NCI-H2171 treated with DMSO at 0.1 percent for 48 hours (cell line): ENCODE measurements around the gene KRT76.
A peak's percentile ranks its signal among the peaks of the same experiment; 100 is the strongest.

Experiments used
- DNase-seq: peaks from one replicate; lab custom pipeline; 2025; lab: John Stamatoyannopoulos, UW

KRT76 gene

GRCh38 chr12:52776913-52777395 is at the start of gene KRT76:
Gene KRT76, minus strand, starts transcription at chr12:52777345. Its CDS starts 54 bp downstream, at chr12:52777291.
- peak; percentile 37 for DNase-seq

- DNase-seq, result no peak
Observed at GRCh38 chr12:52825961-52826360, 48.8 kb upstream of the KRT76 start.

- no peak for DNase-seq
Observed at GRCh38 chr12:52824741-52825410, 47.7 kb upstream of the KRT76 start.

GRCh38 chr12:52823761-52824450 is 46.8 kb upstream of the KRT76 start:
- no peak for DNase-seq

- no peak for DNase-seq
Observed at GRCh38 chr12:52822771-52823510, 45.8 kb upstream of the KRT76 start.

- DNase-seq, result no peak
Observed at GRCh38 chr12:52821826-52822660, 44.9 kb upstream of the KRT76 start.

- no peak for DNase-seq
Observed at GRCh38 chr12:52821071-52821730, 44.1 kb upstream of the KRT76 start.

GRCh38 chr12:52820521-52820920 is 43.4 kb upstream of the KRT76 start:
- no peak for DNase-seq

GRCh38 chr12:52819731-52820510 is 42.8 kb upstream of the KRT76 start:
- no peak for DNase-seq

- DNase-seq, result no peak
Observed at GRCh38 chr12:52818887-52819420, 41.8 kb upstream of the KRT76 start.

- DNase-seq, result peak; percentile 29
Observed at GRCh38 chr12:52818388-52818787, 41.2 kb upstream of the KRT76 start.

GRCh38 chr12:52817699-52818238 is 40.6 kb upstream of the KRT76 start:
- no peak for DNase-seq

- no peak for DNase-seq
Observed at GRCh38 chr12:52817003-52817698, 40.0 kb upstream of the KRT76 start.

- no peak for DNase-seq
Observed at GRCh38 chr12:52815676-52816588, 38.8 kb upstream of the KRT76 start.

- no peak for DNase-seq
Observed at GRCh38 chr12:52815161-52815560, 38.0 kb upstream of the KRT76 start.

GRCh38 chr12:52814710-52815155 is 37.6 kb upstream of the KRT76 start:
- DNase-seq, result no peak

- no peak for DNase-seq
Observed at GRCh38 chr12:52813885-52814709, 37.0 kb upstream of the KRT76 start, which contains the start of gene KRT4. Gene KRT4, minus strand, starts transcription at chr12:52814116. Its CDS starts 58 bp downstream, at chr12:52814058.
